GM12874 (cell line): Measurements from ENCODE around the gene UGP2.

ENCODE experiments used
- CTCF ChIP-seq: IDR thresholded peaks from 2 replicates; pipeline ENCODE4 v1.5.1; 2011; ENCODE audit warnings: low read depth, mild to moderate bottlenecking, control low read depth, low read length, moderate library complexity; ENCODE audit not compliant: insufficient read depth

UGP2 gene

DNA sequence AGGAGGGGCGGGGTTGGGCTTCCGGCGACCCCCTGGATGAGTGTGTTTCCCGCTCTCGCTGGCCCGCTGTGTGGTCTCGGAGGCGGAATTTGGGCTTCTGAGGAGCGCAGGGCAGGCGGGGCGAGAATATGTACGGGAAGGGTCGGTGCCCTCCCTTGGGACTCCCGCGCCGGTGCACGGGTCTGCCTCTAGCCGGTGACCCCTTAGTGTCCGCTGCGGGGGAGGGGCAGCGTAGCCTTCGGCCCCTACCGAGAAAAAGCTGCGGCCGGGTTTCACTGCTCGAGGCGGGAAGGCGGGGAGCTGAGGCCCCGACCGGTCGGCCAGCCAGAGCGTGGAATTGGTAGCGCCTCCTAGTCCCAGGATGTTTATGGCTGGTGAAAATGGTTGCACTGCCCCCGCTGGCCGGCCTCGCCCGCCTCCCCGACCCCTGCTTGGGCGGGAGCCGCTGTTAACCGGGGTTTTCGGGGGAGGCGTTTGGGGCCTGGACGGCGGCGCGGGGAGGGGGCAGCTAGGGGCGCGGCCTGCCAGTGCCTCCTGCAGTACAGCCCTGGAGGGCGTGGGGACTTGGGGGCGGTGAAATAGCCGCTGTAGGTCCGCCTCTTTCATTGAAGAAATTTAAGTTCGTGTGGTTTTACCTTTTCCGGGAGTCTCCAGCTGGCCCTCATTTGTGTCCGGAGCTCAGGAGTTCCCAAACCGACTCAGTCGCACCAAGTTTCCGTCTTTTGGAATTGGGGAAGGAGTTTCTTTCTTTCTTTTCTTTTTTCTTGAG lies at the start of gene UGP2:
TSS of gene UGP2 (plus strand) at position 643 of the 769 bp plus-strand sequence. CDS start 290 bp downstream, outside the sequence.
- TF ChIP-seq CTCF: no peak

- TF ChIP-seq CTCF: no peak
These were observed 49.2 kb upstream of the UGP2 start for GRCh38 chr2:63792530-63792929.

- no peak for TF ChIP-seq CTCF
These were observed 45.3 kb upstream of the UGP2 start for GRCh38 chr2:63796366-63796765.

DNA sequence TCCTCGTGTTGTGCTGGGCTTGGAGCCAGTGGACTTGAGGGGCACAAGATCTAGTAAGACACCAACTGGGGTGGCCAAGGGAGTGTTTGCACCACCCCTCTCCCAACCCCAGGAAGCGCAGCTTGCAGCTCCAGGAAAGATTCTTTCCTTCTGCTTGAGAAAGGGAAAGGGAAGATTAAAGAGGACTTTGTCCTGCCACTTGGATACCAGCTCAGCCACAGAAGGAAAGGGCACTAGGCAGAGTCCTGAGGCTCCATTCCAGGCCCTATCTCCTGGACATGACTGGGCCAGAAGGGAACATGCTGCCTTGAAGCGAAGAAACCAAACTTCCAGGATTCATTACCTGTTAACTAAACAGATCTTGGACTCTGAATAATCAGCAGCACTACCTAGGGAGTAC lies 44.9 kb upstream of the UGP2 start:
- TF ChIP-seq CTCF: no peak

DNA sequence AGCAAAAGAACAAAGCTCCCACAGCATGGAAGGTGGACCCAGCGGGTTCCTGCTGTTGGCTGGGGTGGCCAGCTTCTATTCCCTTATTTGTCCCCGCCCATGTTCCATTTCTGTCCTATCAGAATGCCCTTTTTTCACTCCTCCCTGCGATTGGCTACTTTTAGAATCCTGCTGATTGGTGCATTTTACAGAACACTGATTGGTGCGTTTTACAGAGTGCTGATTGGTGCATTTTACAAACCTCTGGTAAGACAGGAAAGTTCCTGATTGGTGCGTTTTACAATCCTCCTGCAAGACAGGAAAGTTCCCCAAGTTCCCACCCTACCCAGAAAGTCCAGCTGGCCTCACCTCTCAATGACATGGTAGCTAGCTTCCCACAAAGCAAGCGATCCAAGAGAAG lies 40.2 kb upstream of the UGP2 start:
- no peak for TF ChIP-seq CTCF

DNA sequence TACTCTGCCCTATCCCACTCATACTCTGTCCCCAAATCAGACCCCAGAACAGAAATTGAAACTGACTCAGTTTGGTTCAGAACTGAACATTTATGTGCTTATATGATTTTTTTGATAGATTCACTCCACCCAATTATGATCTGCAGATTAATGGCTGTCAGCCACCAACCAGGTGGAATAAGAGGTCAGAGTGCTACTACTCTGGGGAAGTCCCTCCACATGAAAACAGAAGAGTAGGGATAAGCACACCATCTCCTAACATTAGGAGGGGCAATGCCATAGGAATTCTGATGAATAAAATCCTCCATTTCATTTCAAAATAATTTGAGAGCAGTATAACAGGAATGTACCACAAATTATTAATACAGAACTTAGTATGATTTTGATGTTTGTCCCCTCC lies 36.3 kb upstream of the UGP2 start:
- no peak for TF ChIP-seq CTCF

- TF ChIP-seq CTCF: no peak
These were observed 30.6 kb upstream of the UGP2 start for GRCh38 chr2:63811063-63811462.
